HG02571 (cell line): Measurements from ENCODE around the gene TRIM47.

Experiments used
- ATAC-seq: cut with Tn5 transposase; IDR thresholded peaks from one replicate; pipeline ENCODE4 v1.9.1; 2021; ENCODE audit warnings: mild to moderate bottlenecking, moderate library complexity; ENCODE audit not compliant: unreplicated experiment

TRIM47 gene, protein sequence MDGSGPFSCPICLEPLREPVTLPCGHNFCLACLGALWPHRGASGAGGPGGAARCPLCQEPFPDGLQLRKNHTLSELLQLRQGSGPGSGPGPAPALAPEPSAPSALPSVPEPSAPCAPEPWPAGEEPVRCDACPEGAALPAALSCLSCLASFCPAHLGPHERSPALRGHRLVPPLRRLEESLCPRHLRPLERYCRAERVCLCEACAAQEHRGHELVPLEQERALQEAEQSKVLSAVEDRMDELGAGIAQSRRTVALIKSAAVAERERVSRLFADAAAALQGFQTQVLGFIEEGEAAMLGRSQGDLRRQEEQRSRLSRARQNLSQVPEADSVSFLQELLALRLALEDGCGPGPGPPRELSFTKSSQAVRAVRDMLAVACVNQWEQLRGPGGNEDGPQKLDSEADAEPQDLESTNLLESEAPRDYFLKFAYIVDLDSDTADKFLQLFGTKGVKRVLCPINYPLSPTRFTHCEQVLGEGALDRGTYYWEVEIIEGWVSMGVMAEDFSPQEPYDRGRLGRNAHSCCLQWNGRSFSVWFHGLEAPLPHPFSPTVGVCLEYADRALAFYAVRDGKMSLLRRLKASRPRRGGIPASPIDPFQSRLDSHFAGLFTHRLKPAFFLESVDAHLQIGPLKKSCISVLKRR

DNA sequence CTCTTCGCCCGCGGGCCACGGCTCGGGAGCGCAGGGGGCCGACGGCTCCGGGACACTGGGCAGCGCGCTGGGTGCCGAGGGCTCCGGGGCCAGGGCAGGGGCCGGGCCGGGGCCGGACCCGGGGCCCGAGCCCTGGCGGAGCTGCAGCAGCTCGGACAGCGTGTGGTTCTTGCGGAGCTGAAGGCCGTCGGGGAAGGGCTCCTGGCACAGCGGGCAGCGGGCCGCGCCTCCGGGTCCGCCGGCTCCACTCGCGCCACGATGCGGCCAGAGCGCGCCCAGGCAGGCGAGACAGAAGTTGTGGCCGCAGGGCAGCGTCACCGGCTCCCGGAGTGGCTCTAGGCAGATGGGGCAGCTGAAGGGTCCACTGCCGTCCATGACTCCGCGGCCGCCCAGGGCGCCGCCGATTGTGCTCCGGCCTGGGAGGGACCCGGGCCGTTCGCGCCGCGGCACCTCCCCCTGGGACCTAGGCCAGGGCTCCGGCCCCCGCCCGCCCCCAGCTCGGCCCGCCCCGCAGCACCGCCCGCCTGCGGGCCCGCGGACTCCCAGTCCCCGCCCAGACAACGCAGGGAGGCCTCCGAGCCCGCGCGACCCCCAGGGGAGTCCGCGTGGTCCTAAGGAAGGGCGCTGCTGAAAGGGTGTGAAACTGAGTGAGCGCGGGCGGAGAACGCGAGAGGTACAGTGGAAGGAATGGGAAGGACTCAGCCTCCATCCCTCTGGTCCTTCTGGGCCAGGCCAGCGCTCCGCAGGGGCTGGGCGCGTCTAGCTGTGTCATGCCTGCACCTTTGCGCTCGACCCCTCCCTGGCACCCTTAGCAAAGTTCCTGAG is at the start of gene TRIM47:
TRIM47 (minus strand) TSS at position 408 of the 825 bp plus-strand sequence; CDS start at position 375, 33 bp downstream.
- ATAC-seq = peak; percentile 8

DNA sequence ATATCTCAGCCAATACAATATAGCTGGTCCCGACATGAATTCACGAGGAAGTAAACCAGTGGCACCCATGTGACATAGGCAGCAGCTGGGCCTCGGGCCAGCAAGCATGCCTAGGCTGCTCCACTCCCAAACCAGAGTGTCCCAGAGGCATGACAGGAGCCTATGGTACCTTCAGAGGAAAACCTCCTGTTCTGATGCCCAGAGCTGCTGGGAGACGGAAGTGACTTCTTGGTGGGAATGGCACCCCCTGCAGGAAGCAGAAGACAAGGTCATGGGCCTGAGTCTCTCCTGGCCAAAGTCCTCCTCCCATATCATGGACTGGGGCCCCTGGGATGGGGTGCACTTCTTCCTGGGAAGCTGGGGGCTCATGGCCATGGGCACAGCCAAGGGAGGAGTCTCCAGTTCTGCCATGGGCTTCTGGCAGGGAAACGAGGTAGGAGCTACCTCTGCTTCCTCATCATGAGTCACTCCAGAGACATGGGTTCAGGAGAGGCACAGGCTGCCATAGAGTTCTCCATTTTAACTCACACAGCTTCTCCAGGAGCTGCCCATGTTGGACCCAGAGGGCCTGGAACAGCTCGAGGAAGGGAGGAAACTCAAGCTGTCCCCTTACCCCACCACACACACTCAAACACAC is 49.0 kb upstream of the TRIM47 start:
- ATAC-seq = no peak

DNA sequence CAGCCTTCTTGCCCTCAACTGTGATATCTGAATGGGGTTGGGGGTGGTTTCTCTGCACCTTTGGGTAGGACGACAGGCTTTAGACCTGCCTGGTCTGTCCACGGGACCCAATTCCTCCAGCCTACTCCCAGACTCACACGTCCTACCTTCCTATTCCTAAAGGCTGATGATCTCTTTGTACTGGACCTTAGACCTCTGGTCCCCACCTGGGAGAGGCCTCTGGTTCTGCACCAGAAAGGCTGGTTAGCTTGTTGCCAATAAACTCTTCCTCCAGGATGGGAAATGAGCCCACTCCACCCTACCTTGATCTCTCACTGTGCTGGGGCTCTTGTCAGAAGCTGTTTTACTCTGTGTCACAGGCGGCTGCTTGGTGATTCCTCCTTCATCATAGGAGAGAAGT is 48.1 kb upstream of the TRIM47 start:
- ATAC-seq = no peak

DNA sequence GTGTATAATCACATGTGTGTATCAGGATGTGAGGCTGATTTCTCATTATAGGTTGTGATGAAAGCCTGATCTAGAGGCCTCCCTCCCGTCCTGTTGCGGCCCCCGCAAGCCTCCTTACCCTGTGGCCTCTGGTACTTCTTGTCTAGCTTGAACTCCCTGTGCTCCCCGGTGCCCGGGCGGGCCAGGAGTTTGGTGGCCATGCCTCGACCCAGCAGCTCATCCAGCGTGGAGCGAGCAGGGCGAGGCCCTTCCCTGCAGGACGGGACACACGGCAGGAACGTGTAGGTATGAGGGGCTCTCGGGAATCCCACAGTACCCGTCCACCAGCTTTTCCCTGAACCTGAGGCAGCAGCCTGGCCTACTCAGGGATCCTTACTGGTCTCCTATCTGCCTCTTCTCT is 47.5 kb upstream of the TRIM47 start:
- ATAC-seq = no peak

DNA sequence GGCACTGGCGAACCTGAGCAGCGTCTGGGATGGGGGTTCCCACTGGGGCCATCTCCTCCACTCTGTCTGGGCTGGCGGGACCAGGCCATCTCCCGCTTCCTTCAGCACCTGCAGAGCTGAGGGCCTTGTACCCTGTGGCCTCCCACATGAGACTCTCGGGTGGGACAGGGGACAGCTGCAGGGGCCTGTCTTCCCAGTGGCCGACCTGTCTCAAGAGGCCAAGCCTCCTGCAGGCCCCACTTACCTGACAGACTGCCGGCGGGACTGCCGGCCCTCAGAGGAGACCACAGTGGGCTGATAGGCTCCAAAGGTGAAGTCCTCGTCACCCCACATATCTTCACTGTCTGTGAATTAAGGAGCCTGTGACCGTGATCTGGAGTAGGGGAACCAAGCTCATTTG is 46.7 kb upstream of the TRIM47 start:
- no peak for ATAC-seq

DNA sequence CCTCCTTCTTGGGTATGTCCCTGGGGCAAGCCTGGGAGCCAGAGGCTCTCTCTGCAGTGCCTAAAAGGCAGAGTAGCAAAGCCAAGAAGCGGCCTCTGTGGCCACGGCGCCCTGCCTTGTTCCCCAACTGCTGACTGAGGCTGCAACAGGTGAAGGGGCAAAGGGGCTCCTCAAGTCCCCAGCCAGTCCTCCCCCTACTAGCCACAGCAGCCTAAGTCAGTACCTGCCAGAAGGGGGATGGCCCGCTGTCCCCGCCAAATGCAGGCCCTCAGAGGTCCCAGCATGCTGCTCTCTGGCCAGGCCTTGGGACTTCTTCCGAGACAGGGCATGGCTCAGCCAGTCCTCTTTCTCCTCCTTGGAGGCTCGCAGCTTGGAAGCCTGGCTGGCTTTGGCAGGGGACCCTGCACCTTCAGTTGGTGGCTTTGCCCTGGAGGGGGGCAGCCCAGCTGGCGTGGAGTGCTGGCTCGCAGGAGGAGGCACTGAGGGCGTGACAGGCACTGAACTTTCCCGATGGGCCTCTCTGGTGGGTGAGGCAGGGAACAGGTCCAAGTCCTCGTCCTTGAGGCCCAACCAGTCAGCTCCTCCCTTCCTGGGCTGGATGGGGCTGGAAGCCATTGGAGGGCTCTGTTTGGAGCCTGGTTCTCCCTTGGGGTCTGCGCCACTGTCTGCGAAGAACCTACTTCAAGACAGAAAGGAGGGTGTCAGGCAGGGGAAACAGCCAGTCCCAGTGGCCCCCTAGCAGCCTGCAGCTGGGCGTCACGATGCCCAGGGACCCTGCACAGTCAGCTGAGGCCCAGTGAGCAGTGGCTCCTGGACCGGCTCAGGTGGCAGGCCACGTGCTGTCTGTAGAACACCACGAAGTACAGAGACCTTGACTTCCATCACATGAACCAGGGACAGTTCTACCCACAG is 44.8 kb upstream of the TRIM47 start:
- no peak for ATAC-seq

DNA sequence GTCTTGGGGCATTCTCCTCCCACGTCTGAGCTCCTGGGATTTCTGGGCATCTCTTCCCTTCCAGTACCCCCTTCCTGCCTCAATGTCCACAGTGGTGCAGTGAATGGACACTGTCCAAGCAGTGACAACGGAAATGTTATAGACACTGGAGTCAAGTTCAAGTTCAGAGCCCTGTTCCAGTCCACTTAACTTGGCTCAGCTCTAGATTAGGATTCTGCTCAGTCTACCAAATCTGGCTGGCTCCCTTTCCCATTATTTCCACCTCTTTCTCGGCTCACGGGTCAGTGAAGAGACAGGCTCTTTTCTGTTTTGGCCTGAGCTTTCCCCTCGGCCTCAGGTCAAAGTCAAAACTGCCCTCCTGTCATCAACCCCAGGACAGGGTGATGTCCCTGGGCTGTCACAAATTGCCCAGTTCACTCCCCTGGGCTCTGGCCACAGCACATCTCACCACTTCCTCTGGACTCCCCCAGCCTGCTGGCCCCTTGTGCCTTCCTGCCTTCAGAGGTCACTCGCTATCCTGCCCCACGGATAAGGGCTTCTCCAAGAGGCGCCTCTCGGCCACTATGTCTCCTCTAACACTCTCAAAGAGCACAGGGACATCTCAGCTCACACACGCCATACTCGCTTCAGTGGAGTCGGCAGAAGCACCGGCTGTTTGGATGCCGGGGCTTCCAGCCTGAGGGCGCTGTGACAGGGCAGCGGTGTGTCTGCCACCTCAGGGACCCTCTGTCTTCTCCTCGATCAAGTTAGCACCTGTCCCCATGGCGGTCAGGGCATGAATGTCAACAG is 44.0 kb upstream of the TRIM47 start:
- ATAC-seq = no peak

DNA sequence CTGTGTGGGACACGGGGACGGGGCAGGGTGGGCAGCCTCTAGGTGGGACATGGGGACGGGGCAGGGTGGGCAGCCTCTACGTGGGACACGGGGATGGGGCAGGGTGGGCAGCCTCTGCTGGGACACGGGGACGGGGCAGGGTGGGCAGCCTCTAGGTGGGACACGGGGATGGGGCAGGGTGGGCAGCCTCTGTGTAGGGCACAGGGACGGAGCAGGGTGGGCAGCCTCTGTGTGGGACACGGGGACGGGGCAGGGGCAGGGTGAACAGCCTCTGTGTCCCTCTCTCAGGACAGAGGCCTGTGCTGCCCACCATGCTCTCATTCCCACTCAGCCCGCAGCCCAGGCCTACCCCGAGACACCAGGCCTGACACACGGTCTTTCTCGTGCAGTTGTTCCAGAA is 43.2 kb upstream of the TRIM47 start:
- no peak for ATAC-seq

DNA sequence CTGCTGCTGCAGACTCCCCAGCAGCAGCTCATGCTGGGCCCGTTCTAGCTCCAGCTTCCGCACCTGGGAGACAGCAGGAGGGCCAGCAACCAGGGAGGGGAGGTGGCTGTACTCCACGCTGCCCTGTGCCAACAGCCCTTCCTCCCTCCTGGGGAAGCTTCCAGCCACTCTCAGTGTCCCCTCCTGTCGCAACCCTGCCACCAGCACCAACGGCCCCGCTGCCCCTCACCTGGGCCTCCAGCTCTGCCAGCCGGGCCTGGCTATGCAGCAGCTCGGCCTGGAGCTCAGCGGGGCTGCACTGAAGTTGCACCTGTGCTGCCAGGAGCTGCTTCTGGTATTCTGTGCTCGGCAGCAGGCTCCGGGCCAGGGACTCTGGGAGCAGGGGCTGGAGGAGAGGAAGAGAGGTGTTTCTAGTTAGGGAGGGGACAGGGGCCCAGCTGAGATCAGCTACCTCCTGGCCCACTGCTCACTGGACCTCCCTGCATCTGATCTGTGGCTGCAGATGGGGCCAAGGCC is 41.7 kb upstream of the TRIM47 start:
- no peak for ATAC-seq

DNA sequence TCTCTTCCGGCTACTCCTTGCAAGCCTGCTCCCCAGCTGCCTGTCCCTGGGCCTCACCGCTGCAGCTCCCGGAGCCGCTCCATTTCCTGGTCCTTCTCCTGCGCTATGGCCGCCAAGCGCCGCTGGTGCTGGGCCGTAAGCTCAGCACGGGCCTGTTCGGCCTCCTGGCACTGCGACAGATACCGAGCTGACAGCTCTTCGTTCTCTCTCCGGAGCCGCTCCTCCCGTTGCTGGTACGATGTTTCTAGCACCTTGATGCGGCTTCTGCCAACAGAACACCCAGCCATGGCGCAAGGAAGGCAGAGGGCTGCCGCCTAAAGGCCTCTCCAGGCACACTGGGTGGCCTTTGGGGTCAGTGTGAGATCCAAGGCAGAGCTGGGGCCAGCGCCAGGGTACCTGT is 41.2 kb upstream of the TRIM47 start:
- no peak for ATAC-seq

DNA sequence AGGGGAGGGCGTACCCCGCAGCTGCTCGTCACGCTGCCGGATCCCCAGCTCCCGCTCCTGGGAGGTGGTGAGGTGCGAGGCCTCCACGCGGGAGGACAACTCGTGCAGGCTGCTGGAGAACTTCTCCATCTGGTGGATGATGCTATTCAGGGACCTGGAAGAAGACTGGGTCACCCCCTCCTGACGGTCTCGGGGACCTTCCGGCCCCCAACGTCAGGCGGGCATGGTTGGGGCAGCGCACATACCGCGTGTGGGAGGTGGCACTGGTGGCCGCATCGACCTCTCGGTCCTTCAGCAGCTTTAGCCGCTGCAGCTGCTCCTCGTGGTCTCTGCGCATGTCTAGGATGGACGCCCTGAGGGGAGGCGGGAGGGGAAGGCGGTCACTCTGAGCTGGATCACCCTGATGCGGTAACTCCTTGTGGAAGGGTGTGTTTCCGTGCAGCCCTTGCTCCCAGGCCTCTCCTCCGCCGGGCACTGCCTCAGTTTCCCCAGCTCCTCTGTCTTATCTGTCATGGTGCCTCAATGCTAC is 39.6 kb upstream of the TRIM47 start:
- ATAC-seq = no peak

DNA sequence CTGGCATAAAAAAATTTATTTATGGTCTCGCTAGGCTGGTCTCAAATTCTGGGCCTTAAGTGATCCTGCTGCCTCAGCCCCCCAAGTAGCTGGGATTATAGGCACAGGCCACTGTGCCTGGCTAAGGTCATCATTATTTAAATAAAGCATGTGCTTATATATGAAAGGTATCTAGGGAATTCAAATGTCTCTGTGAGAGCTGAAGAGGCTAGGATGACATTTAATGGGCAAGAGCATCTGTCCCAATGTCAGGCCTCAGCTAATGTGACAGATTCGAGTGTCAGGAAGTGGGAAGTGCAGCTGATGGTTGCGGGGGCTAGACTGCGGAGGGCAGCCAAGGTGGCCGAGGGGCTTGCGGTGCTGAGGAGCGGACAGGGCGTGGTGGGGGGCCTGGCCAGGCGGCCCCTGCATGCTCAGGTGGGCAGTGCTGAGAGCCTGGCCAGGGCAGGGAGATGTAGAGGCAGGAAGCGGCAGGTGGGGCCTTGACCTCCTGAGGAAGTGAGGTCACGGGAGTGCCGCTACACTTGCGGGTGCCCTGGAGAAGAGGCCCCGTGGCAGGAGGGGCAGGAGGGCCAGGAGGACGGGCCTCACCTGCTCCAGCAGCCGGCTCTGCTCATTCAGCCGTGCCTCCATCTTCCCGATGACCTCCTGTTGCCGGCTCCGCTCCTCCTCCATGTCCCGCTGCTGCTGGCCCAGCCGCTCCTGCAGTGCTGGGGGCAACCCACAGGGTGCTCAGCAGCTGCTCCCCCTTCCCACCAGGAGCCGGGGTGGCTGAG is 38.9 kb upstream of the TRIM47 start:
- ATAC-seq = no peak

DNA sequence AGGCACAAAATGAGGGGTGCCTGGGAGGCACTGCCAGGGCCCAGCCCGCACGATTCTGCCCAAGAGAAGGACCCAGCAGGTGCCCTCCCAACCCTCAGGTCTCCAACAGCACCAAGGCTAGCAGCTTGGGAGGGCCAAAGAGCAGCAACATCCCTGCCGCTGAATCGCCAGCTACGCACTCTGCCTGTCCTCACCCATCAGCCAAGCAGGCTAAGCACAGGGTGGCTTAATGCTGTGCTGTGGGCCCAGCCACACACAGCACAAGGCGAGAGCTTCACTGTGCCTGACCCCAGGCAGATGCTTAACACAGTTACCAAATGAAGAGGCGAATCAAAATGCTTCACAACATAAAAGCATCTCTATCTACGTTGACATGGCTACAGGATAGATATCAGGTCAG is 36.9 kb upstream of the TRIM47 start:
- ATAC-seq = no peak

DNA sequence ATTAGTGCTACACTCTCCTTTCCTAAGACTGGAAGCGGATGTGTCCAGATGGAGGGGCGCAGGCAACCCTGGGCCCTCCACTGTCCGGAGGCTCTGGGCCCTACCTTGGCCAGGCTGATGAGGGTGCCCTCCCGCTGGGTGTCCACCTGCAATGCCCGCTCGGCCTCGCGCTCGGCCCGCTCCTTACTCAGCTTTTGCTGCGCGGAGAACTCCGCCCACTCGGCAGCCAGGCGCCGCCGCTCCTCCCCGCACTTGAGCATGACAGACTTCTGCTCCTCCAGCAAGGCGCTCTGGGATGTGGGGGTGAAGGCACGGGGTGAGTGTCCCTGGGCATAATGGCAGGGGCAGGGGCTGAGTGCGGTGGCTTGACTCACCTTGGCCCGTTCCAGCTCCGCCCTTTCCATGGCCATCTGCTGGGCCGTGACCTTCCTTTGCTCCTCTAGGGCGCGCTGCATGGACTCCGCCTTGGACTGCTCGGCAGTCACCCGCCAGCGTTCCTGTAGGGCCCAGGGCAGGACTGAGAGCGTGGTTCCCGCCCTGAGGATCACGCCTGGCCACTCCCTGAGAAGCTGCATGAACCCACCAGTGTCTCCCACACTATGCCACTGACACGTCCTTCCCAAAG is 36.4 kb upstream of the TRIM47 start:
- ATAC-seq = no peak

DNA sequence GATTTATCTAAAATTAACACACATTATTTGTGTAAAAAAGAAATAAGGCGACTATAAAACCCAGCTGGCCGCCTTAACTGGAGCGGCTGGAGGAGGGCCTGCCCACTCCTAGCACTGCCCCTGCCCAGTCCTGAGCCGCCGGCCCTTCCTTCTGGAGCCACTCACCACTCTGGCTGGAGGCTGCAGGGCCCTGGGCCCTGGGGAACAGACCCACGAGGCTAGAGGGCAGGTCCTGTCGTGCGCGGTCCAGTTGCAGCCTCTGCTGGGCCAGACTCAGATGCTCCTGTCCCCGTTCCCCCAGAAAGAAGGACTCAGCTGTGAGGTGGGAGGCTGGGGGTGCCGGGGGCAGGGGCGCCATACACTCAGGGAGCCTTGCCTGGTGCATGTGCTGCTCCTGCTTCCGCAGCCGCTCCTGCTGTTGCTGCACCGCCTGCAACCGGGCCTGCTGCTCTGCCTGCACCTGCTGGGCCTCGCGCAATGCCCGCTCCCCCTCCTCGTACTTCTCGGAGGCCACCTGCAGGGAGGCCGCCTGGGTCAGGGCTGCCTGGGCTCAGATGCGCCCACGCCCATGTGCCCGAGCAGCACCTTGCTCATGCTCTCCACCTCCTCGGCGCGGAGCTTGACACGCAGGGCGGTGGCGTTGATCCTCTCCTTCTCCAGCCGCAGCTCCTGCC is 35.3 kb upstream of the TRIM47 start:
- ATAC-seq = no peak

DNA sequence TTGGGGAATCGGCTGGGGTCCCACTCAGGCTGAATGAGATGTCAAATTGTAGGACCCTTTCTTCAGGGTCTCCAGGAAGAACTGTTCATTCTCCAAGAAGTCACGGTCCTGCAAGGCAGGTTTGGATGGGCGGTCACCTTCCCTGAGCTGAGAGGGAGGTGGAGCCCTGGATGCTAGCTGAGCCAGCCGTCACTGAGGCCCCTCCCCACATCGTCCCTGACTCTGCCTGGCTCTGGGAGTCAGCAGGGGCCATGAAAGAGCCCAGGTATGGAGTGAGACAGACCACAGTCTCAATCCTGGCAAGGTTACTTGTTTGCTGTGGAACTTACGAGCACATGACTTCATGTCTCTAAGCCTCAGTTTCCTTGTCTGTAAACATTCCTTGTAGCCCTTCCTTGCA is 32.3 kb upstream of the TRIM47 start:
- ATAC-seq = no peak

DNA sequence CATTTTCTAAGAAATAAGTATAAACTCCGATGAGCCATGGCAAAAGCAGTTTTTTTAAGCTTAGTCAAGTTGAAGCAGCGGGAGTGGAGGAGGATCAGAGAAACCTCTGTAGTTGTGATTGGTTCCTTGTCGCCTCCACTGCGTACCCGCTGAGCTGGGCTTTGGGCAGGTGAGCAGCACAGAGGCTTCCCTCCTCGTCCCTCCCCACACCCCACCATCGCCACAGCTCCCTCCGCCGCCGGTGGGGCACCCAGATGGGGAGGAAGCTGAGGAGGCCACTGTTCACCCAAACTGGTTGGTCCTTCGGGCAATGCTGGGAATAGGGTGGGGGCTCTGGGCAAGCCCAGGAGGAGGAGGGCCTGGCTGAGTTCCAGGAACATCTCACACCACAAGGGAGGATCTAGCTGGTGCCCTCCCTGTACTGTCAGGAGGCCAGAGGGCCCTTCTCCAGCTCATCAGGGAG is 31.5 kb upstream of the TRIM47 start:
- no peak for ATAC-seq
